ENCODE measurements around the gene DHCR24.

The DHCR24 gene

DNA sequence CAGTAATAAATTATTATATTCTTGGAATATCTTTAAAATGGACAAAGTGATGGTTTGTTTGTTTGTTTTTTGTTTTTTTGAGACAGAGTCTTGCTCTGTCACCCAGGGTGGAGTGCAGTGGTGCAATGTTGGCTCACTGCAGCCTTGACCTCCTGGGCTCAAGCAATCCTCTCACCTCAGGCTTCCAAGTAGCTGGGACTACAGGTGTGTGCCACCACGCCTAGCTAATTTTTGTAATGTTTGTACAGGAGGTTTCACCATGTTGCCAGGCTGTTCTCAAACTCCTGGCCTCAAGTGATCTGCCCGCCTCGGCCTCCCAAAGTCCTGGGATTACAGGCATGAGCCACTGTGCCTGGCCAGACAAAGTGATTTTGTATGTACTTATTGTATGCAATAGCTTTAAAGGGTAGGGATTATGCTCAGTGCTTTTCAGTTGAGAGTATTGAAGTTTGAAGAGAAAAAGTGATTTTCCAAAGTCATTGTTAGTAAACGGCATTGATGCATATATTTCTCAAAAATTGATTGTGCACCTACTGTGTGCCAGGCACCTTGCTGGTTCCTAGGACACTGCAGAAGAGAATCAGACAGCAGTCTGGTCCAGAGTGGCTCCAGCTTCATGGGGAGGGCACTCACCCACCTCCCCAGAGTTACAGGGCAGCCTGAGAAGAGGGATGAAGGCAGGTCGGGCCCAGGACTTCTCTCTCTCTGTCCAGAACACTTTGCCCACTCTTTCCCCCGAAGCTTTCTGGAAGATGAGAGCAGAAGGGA is 51.7 kb downstream of the DHCR24 start:
- TF ChIP-seq, protein P1, sequence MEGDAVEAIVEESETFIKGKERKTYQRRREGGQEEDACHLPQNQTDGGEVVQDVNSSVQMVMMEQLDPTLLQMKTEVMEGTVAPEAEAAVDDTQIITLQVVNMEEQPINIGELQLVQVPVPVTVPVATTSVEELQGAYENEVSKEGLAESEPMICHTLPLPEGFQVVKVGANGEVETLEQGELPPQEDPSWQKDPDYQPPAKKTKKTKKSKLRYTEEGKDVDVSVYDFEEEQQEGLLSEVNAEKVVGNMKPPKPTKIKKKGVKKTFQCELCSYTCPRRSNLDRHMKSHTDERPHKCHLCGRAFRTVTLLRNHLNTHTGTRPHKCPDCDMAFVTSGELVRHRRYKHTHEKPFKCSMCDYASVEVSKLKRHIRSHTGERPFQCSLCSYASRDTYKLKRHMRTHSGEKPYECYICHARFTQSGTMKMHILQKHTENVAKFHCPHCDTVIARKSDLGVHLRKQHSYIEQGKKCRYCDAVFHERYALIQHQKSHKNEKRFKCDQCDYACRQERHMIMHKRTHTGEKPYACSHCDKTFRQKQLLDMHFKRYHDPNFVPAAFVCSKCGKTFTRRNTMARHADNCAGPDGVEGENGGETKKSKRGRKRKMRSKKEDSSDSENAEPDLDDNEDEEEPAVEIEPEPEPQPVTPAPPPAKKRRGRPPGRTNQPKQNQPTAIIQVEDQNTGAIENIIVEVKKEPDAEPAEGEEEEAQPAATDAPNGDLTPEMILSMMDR (IDR thresholded peaks at IDR 0.05; ENCODE audit: low read depth, low read length), result no peak
- no peak for DNase-seq (ENCODE audit: extremely low read depth, low read depth)

DNA sequence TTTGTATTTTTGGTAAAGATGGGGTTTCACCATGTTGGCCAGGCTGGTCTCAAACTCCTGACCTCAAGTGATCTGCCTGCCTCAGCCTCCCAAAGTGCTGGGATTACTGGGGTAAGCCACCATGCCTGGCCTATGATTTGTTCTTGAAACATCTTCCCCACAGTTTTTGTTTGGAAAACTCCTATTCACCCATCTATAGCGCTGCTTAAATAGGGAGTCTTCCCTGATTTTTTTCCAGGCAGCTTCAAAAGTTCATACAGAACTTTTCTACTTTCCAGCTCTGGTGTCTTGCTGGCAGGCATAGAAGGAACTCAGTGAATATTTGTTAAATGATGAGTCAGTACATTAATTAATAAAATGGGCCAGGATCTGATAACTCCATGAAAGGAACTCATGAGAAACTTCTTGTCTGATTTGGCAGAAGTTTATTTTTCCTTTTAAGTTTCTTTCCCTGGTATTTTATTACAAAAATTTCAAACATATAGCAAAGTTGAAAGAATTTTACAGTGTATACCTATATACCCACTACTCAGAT is 52.9 kb downstream of the DHCR24 start:
- TF ChIP-seq, protein P1 (IDR thresholded peaks at IDR 0.05; ENCODE audit: low read depth, low read length), result no peak
- no peak for DNase-seq (ENCODE audit: extremely low read depth, low read depth)

DNA sequence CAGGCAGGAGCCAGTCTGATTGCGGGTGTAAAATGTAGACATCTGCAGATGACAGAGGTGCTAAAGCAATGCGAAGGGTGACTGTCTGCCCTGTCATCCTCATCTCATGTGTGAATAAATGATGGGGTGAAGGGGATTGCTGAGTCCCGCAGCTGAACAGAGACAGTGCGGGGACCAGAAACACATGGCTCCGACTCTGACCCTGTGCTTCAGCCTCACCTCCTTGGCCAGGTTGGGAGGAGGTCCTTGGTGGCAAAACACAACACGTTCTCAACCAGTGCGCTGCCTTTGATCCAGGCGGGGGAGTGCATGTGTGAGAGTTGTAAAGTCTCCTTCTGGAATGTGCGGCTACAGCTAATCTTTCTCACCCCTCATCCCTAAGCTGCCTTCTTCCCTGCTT is 53.9 kb downstream of the DHCR24 start:
- TF ChIP-seq, protein P1 (IDR thresholded peaks at IDR 0.05; ENCODE audit: low read depth, low read length), result no peak
- no peak for DNase-seq (ENCODE audit: extremely low read depth, low read depth)

DNA sequence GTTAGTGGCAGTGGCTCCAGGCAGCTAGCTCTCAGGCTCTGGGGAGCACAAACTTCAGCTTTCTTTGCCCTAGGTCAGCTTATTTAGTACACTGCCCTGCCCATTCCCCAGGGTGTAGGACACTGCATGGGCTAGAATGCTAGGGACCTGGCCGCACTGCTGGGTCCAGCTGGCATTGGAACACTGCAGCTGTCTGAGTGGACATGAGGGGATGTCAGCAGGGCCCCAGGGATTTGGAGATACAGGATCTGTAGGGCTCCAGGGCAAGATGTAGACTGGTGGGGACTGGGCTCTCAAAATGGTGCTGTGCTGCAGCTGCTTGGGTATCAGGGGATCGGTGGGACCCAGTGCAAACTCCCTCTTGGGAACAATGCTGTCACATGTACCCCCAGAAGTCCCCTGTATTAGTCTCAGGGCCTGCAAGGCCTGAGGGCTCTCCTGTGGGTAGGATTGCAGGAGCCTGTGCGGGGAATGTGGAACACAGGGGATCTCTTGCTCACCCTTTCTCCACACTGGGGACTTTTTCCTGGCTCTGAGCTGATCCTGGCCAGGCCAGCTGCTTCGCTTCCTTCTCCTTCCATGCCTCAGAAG is 60.7 kb downstream of the DHCR24 start:
- DNase-seq (ENCODE audit: extremely low read depth, low read depth), result no peak

DNA sequence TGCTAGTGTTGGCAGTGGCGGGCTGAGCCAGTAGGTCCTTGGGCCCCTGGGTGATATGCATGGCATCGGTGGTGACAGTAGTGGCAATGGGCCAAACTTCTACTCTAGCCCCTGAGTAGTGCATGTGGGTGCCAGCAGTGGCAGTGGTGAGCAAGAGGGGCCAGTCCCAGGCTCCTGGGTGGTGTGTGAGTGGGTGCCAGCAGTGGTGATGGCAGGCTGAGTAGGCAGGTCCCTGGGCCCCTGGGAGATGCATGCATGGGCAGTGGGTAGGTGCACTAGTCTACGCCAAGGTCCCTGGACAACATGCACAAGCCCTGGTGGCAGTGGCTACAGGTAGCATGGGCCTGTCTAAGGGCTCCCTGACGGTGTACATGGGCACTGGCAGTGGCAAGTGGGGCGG is 61.3 kb downstream of the DHCR24 start:
- DNase-seq (ENCODE audit: extremely low read depth, low read depth), result no peak
- TF ChIP-seq, protein P1 (IDR thresholded peaks at IDR 0.05; ENCODE audit: low read depth, low read length), result no peak

More for the DNA sequence above, 60.7 kb downstream of the DHCR24 start:
- TF ChIP-seq, protein P1 (IDR thresholded peaks at IDR 0.05; ENCODE audit: low read depth, low read length), result no peak

DNA sequence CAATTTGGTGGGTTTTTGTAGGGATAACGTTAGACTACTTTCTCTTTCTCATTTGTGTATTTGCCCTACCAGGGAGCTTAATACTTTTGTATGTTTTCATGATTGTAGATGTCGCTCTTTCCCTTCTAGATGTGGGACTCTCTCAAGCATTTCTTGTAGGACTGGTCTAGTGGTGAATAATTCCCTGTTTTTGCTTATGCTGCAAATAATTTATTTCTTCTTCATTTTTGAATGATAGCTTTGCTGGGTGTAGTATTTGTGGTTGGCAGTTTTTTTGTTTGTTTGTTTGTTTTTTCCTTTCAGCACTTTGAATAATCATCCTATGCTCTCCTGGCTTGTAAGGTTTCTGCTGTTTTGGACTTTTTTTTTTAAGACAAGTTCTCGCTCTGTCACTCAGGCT is 63.3 kb downstream of the DHCR24 start:
- no peak for DNase-seq (ENCODE audit: extremely low read depth, low read depth)
- TF ChIP-seq, protein P1 (IDR thresholded peaks at IDR 0.05; ENCODE audit: low read depth, low read length), result no peak

DNA sequence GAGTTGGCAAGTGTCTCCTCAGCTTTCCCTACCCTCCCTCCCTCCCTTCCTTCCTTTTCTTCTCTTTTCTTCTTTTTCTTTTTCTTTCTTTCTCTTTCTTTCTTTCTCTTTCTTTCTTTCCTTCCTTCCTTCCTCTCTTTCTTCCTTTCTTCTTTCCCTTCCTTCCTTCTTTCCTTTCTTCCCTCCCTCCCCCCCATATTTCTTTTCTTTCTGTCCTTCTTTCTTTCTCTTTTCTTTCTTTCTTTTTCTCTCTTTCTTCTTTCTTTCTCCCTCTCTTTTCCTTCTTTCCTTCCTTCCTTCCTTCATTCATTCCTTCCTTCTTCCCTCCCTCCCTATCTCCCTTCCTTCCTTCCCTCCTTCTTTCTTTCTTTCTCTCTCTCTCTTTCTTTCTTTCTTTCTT is 67.3 kb downstream of the DHCR24 start:
- no peak for DNase-seq (ENCODE audit: extremely low read depth, low read depth)
- TF ChIP-seq, protein P1 (IDR thresholded peaks at IDR 0.05; ENCODE audit: low read depth, low read length), result no peak
